Brain pericyte (primary cell): ENCODE measurements around the gene RABGAP1L.
"Not testable (repeated sequence)": the region's sequence is repeated elsewhere in the genome, so short reads cannot be mapped to it uniquely, and the experiment has no call there.

ENCODE experiments used
- DNase-seq: peaks from one replicate; pipeline ENCODE4 v3.0.0-alpha.2; 2012; ENCODE audit warnings: low read depth, low spot score

RABGAP1L gene

GRCh38 chr1:174358786-174359453 lies 199.6 kb downstream of the RABGAP1L start:
- no peak for DNase-seq

GRCh38 chr1:174359454-174359805 lies 200.1 kb downstream of the RABGAP1L start:
- DNase-seq = no peak

GRCh38 chr1:174364996-174365736 lies 205.8 kb downstream of the RABGAP1L start:
- DNase-seq = no peak

GRCh38 chr1:174366946-174367345 lies 207.6 kb downstream of the RABGAP1L start:
- no peak for DNase-seq

GRCh38 chr1:174367892-174368291 lies 208.6 kb downstream of the RABGAP1L start:
- no peak for DNase-seq

GRCh38 chr1:174376030-174376429 lies 216.7 kb downstream of the RABGAP1L start:
- no peak for DNase-seq

GRCh38 chr1:174391716-174392115 lies 232.4 kb downstream of the RABGAP1L start:
- no peak for DNase-seq

- DNase-seq = no peak
These were observed 234.6 kb downstream of the RABGAP1L start for GRCh38 chr1:174393885-174394284.

- DNase-seq = no peak
These were observed 237.9 kb downstream of the RABGAP1L start for GRCh38 chr1:174397261-174397660.

- DNase-seq = no peak
These were observed 238.9 kb downstream of the RABGAP1L start for GRCh38 chr1:174398246-174398645.

GRCh38 chr1:174399211-174399610 lies 239.9 kb downstream of the RABGAP1L start:
- no peak for DNase-seq

- no peak for DNase-seq
These were observed 241.8 kb downstream of the RABGAP1L start for GRCh38 chr1:174401075-174401474.

GRCh38 chr1:174405219-174405618 lies 245.9 kb downstream of the RABGAP1L start:
- no peak for DNase-seq

GRCh38 chr1:174406421-174406820 lies 247.1 kb downstream of the RABGAP1L start:
- no peak for DNase-seq

- no peak for DNase-seq
These were observed 248.3 kb downstream of the RABGAP1L start for GRCh38 chr1:174407665-174408064.

- no peak for DNase-seq
These were observed 248.8 kb downstream of the RABGAP1L start for GRCh38 chr1:174408146-174408545.

- not testable (repeated sequence) for DNase-seq
These were observed 250.5 kb downstream of the RABGAP1L start for GRCh38 chr1:174409801-174410200.

GRCh38 chr1:174413632-174414031 lies 254.3 kb downstream of the RABGAP1L start:
- no peak for DNase-seq

- no peak for DNase-seq
These were observed 254.9 kb downstream of the RABGAP1L start for GRCh38 chr1:174414203-174414602.

GRCh38 chr1:174415506-174415905 lies 256.2 kb downstream of the RABGAP1L start:
- DNase-seq = no peak

GRCh38 chr1:174417921-174418320 lies 258.6 kb downstream of the RABGAP1L start:
- no peak for DNase-seq

- no peak for DNase-seq
These were observed 265.8 kb downstream of the RABGAP1L start for GRCh38 chr1:174425121-174425520.

- no peak for DNase-seq
These were observed 266.8 kb downstream of the RABGAP1L start for GRCh38 chr1:174426153-174426552.
